A549 (cell line): ENCODE results near the gene JUP. TPM values are rescaled to one million over a fixed set of nuclear protein-coding genes. Genes with fewer than 3 reads are reported as not detected.
"Not testable (repeated sequence)": the region's sequence is repeated elsewhere in the genome, so short reads cannot be mapped to it uniquely, and the experiment has no call there.

Experiments
- ATAC-seq, 2 experiments: fragments of 200-7000 bp in 1 of 2; fragments of >200 bp in 1 of 2; cut with Nextera tagmentation in 1 of 2; cut with Tn5 transposase in 1 of 2; 3 replicates each; pipeline versions ENCODE4 v1.8.0 to v1.9.1; 2018 to 2020; ENCODE audit warnings: mild to moderate bottlenecking in 1 of 2, moderate library complexity in 1 of 2
- CTCF ChIA-PET: fragments of 300-600 bp; sonication (Branson Sonifier 250); formaldehyde crosslinking; extraction: SDS; loops from one replicate; lab custom pipeline; 2021; ENCODE audit warnings: antibody characterized with exemption, inconsistent platforms; lab: Yijun Ruan, JAX
- POLR2A ChIA-PET: fragments of 350-600 bp; formaldehyde crosslinking; extraction: SDS; loops from one replicate; lab custom pipeline; 2021; ENCODE audit warnings: antibody characterized with exemption, inconsistent platforms; lab: Yijun Ruan, JAX
- DNase-seq, 2 experiments: peaks; one replicate each; pipeline versions ENCODE4 v3.0.0 to v3.0.0-alpha.2; 2011 to 2016; ENCODE audit warnings: low read depth in 1 of 2, low spot score in 1 of 2
- FAIRE-seq: peaks from 2 replicates; lab custom pipeline; 2011; peaks lifted over from hg19 to GRCh38; lab: Jason Lieb, UNC
- H3K27ac ChIP-seq, 2 experiments: fragments of >200 bp; sonication (Bioruptor Twin); formaldehyde crosslinking; 3 replicates each; pipeline ENCODE4 v1.5.1; 2016 to 2017
- H3K4me1 ChIP-seq: fragments of >200 bp; sonication (Bioruptor Twin); formaldehyde crosslinking; 3 replicates; pipeline ENCODE4 v1.6.1; 2016
- H3K4me2 ChIP-seq: fragments of >200 bp; sonication (Bioruptor Twin); formaldehyde crosslinking; 3 replicates; pipeline ENCODE4 v1.6.1; 2016
- H3K4me3 ChIP-seq: fragments of >200 bp; sonication (Bioruptor Twin); formaldehyde crosslinking; 3 replicates; pipeline ENCODE4 v1.5.1; 2016
- H3K9me3 ChIP-seq: fragments of >200 bp; sonication (Bioruptor Twin); formaldehyde crosslinking; 3 replicates; pipeline ENCODE4 v1.6.1; 2016
- BHLHE40 ChIP-seq: IDR thresholded peaks from 2 replicates; pipeline ENCODE4 v1.6.1; 2012; ENCODE audit warnings: low read depth, low read length, inconsistent platforms
- CBX2 ChIP-seq: fragments of 200-600 bp; sonication (generic); IDR thresholded peaks from 2 replicates; pipeline ENCODE4 v1.6.1; 2016; ENCODE audit warnings: low read depth, mild to moderate bottlenecking, borderline replicate concordance
- CBX8 ChIP-seq: fragments of 200-600 bp; sonication (generic); IDR thresholded peaks from 2 replicates; pipeline ENCODE4 v1.6.1; 2016
- CHD2 ChIP-seq: fragments of 150-350 bp; IDR thresholded peaks from 2 replicates; pipeline ENCODE4 v1.6.1; 2014; ENCODE audit warnings: low read length; ENCODE audit not compliant: partially characterized antibody
- FOSB ChIP-seq: fragments of 250-450 bp; sonication (Bioruptor Pico); IDR thresholded peaks from 2 replicates; pipeline ENCODE4 v1.5.0; 2020; ENCODE audit warnings: mild to moderate bottlenecking, moderate library complexity
- FOSL2 ChIP-seq, 2 experiments: fragments of 450-650 bp in 1 of 2; fragments of >200 bp in 1 of 2; sonication (Bioruptor Twin) in 1 of 2; formaldehyde crosslinking; IDR thresholded peaks; 2 replicates each; pipeline versions ENCODE4 v1.5.0 to v1.6.1; 2016 to 2020; ENCODE audit warnings: mild to moderate bottlenecking in 1 of 2, moderate library complexity in 1 of 2
- HDAC2 ChIP-seq: fragments of 200-600 bp; sonication (generic); IDR thresholded peaks from 2 replicates; pipeline ENCODE4 v1.6.1; 2016
- HOXA7 ChIP-seq: fragments of 250-450 bp; sonication (Bioruptor Pico); IDR thresholded peaks from 2 replicates; pipeline ENCODE4 v1.5.0; 2020; ENCODE audit warnings: mild to moderate bottlenecking, moderate library complexity
- HOXB13 ChIP-seq: fragments of 250-450 bp; sonication (Bioruptor Pico); IDR thresholded peaks from 2 replicates; pipeline ENCODE4 v1.5.0; 2020; ENCODE audit warnings: low read depth, mild to moderate bottlenecking, moderate library complexity
- JUNB ChIP-seq: fragments of >200 bp; sonication (Bioruptor Twin); formaldehyde crosslinking; IDR thresholded peaks from 2 replicates; pipeline ENCODE4 v1.6.1; 2016
- KDM5A ChIP-seq: fragments of 200-600 bp; sonication (generic); IDR thresholded peaks from 2 replicates; pipeline ENCODE4 v1.6.1; 2016; ENCODE audit warnings: antibody characterized with exemption, mild to moderate bottlenecking
- PHF8 ChIP-seq: fragments of 200-600 bp; sonication (generic); IDR thresholded peaks from 2 replicates; pipeline ENCODE4 v1.6.1; 2016; ENCODE audit warnings: low read depth, mild to moderate bottlenecking, antibody characterized with exemption, moderate library complexity, borderline replicate concordance
- RAD21 ChIP-seq, 2 experiments: fragments of >200 bp in 1 of 2; sonication (Bioruptor Twin) in 1 of 2; formaldehyde crosslinking in 1 of 2; IDR thresholded peaks in 1 of 2; conservative IDR thresholded peaks in 1 of 2; 2 replicates in 1 of 2; 3 replicates in 1 of 2; pipeline ENCODE4 v1.6.1; 2012 to 2018; ENCODE audit warnings: inconsistent platforms in 1 of 2
- ZC3H11A ChIP-seq: fragments of 450-650 bp; IDR thresholded peaks from 2 replicates; pipeline ENCODE4 v1.6.1; 2014; ENCODE audit warnings: antibody characterized with exemption, mild to moderate bottlenecking
- ZNF302 ChIP-seq: fragments of 250-450 bp; sonication (Bioruptor Pico); IDR thresholded peaks from 2 replicates; pipeline ENCODE4 v1.9.0; 2021; ENCODE audit warnings: inconsistent platforms, mild to moderate bottlenecking, moderate library complexity
- WGBS: methylation state at CpG from one replicate; pipeline ENCODE4 v1.1.6; 2017; ENCODE audit errors: missing lambda C conversion rate; 5-methylcytosine and 5-hydroxymethylcytosine counted together
- polyA plus RNA-seq, 4 experiments: library from polyadenylated mRNA; depleted of rRNA in 3 of 4; stranded (reverse); fragments of >200 nt; fragmentation: RNase III in 1 of 4; extraction: RNeasy Plus Mini Kit Qiagen cat#74134 plus additional on column Dnase treatment in 1 of 4; gene quantifications; 2 replicates in 3 of 4; 3 replicates in 1 of 4; pipeline ENCODE4 v1.2.3, GENCODE V29; 2011 to 2017
- TF ChIP-seq, protein P1 (sequence below): fragments of 250-450 bp; sonication (Bioruptor Pico); IDR thresholded peaks from 2 replicates; pipeline ENCODE4 v1.5.0; 2021; ENCODE audit warnings: mild to moderate bottlenecking, moderate library complexity, borderline replicate concordance
- TF ChIP-seq, protein P2 (sequence below): fragments of >200 bp; sonication (Bioruptor Twin); formaldehyde crosslinking; IDR thresholded peaks from 2 replicates; pipeline ENCODE4 v1.6.1; 2016

Gene JUP
- polyA plus RNA-seq, 2 of the 4 experiments (the other 2 are of a cell fraction), result 54.8 to 107 TPM

DNA sequence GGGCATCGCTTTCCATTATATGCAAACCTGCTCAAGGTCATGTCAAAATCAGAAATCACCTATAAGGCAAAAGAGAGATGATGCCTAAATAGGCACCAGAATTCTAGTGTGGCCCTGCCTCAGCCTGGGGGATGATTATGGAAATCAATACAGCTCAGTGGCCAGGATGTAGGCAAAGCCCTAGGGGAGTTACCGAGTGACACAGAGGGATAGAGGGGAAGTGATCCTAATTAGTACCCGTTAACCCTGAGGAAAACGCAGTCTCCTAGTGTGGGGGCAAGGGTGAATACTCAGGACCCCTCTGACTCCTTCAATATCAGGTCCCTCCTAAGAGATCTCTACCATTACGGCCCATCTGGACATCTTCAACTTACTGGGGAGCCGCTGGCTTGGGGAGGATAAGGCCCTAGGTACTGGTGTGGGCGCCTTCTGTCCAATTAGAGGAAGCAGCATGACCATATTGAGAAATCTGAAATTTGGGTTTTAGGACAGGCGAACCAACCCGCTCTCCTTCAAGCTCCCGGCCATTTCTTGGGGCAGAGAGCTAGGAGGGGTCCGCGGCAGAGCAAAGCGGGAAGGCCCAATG lies 48.8 kb upstream of the JUP start:
- ATAC-seq (peak; percentile 51 to 56), FAIRE-seq (no peak), DNase-seq (peak in 1 of 2 experiments; percentile 22)
- Histone ChIP-seq H3K4me3 (peak overlapping the region; percentile 74), H3K27ac (peak overlapping the region; percentile 87 to 97), H3K9me3 (no peaks in the 10 kb centered on the region), H3K4me1 (peaks cover 13% of the 10 kb centered on the region), H3K4me2 (peak overlapping the region; percentile 81)
- WGBS, result 25% methylated on average over 13 of the region's 13 CpGs
- TF ChIP-seq, protein P1, sequence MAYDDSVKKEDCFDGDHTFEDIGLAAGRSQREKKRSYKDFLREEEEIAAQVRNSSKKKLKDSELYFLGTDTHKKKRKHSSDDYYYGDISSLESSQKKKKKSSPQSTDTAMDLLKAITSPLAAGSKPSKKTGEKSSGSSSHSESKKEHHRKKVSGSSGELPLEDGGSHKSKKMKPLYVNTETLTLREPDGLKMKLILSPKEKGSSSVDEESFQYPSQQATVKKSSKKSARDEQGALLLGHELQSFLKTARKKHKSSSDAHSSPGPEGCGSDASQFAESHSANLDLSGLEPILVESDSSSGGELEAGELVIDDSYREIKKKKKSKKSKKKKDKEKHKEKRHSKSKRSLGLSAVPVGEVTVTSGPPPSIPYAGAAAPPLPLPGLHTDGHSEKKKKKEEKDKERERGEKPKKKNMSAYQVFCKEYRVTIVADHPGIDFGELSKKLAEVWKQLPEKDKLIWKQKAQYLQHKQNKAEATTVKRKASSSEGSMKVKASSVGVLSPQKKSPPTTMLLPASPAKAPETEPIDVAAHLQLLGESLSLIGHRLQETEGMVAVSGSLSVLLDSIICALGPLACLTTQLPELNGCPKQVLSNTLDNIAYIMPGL (CRISPR knock-in tag), result no peak
- TF ChIP-seq HOXB13 (CRISPR knock-in tag), result 0 out of 2 replicates have a peak, but pooled peaks have one; percentile 11
- CTCF ChIA-PET, result interaction anchor here (1.1 to 2.1 kb wide), 10 partner anchors 12 to 139 kb away, joined by 3 to 10 read pairs (median 6); partner anchors contain the start of genes FKBP10, JUP and P3H4
- POLR2A ChIA-PET, result interaction anchor here (0.5 to 1.3 kb wide), 2 partner anchors 24 to 285 kb away, joined by 3 read pairs; partner anchors contain the start of gene P3H4

DNA sequence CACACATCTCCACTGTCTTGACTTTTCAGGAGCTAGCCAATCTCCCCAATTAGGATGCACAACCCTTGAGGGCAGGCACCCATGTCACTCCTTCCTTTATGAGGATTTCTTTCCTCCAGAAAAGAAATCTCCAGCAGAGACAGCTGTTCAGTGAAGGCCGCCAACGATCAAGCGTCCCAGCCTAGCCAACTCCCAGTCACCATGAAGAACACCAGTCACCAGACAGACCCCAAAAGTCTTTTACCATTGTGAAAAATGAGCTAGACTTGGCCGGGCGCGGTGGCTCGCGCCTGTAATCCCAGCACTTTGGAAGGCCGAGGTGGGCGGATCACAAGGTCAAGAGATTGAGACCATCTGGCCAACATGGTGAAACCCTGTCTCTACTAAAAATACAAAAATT lies 43.5 kb upstream of the JUP start:
- POLR2A ChIA-PET, result interaction anchor here (0.6 kb wide), 1 partner anchor 77 kb away, joined by 11 read pairs; no protein-coding TSS in a partner anchor
- 86% methylated on average over 10 of the region's 10 CpGs for WGBS
- not testable (repeated sequence) for H3K4me1 ChIP-seq, H3K4me2 ChIP-seq, DNase-seq, FAIRE-seq, H3K9me3 ChIP-seq, H3K27ac ChIP-seq, H3K4me3 ChIP-seq, ATAC-seq
- CTCF ChIA-PET, result interaction anchor here (1.0 to 4.2 kb wide), 10 partner anchors 8 to 132 kb away, joined by 3 to 19 read pairs (median 8); partner anchors contain the start of genes FKBP10, JUP and P3H4

DNA sequence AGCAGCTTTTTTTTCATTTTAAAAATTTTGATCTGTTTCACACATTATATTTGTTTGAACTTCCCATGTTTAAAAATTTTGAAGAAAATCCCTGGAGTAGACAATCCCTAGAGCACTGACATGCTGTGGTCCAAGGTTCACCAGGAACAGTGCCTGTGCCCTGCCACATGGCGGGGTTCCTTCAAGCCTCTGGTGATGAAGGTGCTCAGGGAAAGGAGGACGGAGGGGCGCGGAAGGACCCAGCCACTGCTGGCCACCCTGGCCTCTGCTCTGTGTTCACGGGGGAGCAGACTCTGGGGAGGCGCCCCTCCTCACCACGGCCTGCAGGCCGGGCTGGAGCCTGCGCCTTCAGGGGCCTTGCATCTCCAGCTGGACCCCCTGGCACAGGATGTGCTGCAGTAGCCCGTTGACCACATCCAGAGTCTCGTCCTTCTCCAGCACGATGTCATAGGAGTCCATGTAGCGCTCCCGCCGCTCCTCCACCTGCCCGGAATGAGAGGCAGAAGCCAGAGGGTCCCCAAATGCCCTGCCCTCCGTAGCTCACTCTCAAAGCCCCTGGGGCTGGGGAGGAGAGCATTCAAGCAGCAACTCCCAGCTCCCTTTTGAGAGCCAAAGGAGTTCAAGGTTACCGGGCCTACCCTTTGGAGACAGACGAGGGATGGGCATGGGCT lies 38.8 kb upstream of the JUP start:
- FAIRE-seq, result no peak
- Histone ChIP-seq H3K9me3 (no peaks in the 10 kb centered on the region), H3K4me2 (no peak overlapping the region), H3K4me1 (no peaks in the 10 kb centered on the region), H3K4me3 (no peak overlapping the region), H3K27ac (no peak overlapping the region)
- peak; percentile 6 to 41; a peak in 3 of 6 replicates for ATAC-seq
- ChIA-PET POLR2A (no interaction called here), CTCF (interaction anchor here (0.6 to 3.6 kb wide), 8 partner anchors 9 to 270 kb away, joined by 3 to 14 read pairs (median 3); partner anchors contain the start of genes FKBP10 and P3H4)
- DNase-seq, result no peak
- no peak for TF ChIP-seq ZC3H11A
- no peak for TF ChIP-seq BHLHE40
- no peak for TF ChIP-seq JUNB
- no peak for TF ChIP-seq PHF8
- no peak for TF ChIP-seq KDM5A
- TF ChIP-seq ZNF302, result no peak
- TF ChIP-seq HDAC2, result no peak
- TF ChIP-seq CHD2, result no peak
- TF ChIP-seq, protein P1 (CRISPR knock-in tag), result no peak
- no peak for TF ChIP-seq CBX2
- no peak for TF ChIP-seq HOXB13 (CRISPR knock-in tag)
- TF ChIP-seq RAD21 (conservative IDR thresholded peaks at IDR 0.05 in 1 of 2, IDR thresholded peaks at IDR 0.05 in 1 of 2), result no peak
- no peak for TF ChIP-seq FOSL2 (IDR thresholded peaks at IDR 0.05)
- TF ChIP-seq FOSL2 (CRISPR knock-in tag; IDR thresholded peaks at IDR 0.05), result no peak
- TF ChIP-seq CBX8, result no peak
- TF ChIP-seq, protein P2, sequence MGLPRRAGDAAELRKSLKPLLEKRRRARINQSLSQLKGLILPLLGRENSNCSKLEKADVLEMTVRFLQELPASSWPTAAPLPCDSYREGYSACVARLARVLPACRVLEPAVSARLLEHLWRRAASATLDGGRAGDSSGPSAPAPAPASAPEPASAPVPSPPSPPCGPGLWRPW, result no peak
- no peak for TF ChIP-seq HOXA7 (CRISPR knock-in tag)
- TF ChIP-seq FOSB (CRISPR knock-in tag), result no peak
- TF ChIP-seq, all 56 proteins: peak for 0
- WGBS, result 87% methylated on average over 17 of the region's 19 CpGs
